Measurements from ENCODE around the gene CD36.

CD36 gene

GRCh38 chr7:80629023-80629422, 9.4 kb upstream of the CD36 start:
- DNase-seq (ENCODE audit: low read depth): no peak

DNA sequence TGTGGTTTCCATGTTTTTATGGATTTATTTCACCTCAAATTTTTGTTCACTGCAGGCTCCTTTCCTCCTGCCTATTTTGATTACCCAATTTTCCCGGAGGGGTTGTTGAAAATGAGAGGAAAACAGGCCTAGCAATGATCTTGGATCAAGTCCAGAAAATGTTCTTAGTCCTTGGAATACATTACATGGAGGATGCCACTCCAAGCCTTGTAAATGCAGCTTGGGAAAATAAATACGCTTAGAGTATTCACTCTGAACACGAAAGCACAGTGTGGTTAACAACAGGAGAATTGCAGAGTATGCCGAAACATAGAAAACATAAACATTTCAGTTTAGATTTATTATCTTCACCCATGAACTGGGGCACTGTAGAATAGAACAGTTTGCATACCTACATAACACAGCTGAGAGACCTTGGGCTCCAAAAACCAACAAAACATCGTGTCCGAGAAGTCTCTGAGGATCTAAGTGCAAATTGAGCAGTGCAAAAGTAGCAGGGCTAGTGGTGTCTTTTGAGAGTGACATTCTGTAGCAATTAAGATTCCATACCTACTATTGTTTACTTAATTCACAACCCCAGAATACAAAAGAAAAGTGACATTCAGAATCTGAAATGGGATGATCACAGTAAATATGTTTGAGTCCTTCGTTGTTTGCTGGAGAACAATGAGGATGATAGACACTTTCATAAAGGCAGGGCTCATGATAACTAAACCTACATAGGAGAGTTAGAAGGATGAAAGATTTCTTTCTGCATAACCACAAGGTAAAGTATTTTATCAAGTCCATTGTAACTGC, 7.6 kb upstream of the CD36 start:
- peak; percentile 50 for DNase-seq (ENCODE audit: low read depth)

DNA sequence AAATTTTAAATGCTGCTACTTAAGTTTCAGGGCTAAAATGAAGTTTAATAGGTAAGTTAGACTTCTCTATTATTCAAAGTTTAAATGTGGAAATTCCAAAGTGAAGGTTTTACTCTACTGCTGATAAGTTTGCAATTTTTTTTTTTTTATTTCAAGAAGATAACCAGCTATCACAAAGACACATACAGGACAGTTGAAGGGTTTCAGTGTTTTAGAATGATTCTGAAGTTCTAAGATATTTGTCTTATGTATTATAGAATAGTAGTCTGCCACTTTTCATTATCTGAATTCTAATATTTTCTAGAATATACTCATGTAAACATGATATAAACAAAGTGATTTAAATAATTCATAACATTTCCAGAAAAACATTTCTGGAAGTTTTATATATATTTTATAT, 7.0 kb upstream of the CD36 start:
- DNase-seq (ENCODE audit: low read depth): no peak

GRCh38 chr7:80632139-80632538, 6.3 kb upstream of the CD36 start:
- DNase-seq (ENCODE audit: low read depth): no peak

GRCh38 chr7:80632819-80633218, 5.6 kb upstream of the CD36 start:
- DNase-seq (ENCODE audit: low read depth): no peak

GRCh38 chr7:80634505-80634904, 3.9 kb upstream of the CD36 start:
- DNase-seq (ENCODE audit: low read depth): peak; percentile 90

GRCh38 chr7:80635533-80635932, 2.9 kb upstream of the CD36 start:
- DNase-seq (ENCODE audit: low read depth): peak; percentile 85

DNA sequence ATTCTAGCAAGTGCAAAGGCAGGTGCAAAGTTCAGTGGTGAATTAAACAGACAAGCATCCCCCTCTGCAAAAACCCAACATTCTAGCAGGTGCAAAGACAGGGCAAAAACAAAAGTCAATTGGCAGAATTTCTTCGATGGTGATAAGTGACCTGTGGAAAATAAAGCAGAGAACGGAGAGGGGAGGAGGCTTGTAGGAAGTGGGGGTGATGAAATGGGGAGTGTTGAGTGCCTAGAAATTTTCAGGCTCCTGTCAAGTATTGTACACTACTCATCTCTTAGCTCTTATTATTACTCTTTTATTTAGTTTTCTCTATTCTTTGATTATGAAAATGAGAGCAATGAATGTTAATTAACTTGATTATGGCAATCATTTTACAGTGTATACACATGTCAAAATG, 2.4 kb upstream of the CD36 start:
- no peak for DNase-seq (ENCODE audit: low read depth)

- DNase-seq (ENCODE audit: low read depth): no peak
Measured at GRCh38 chr7:80636709-80637108, 1.7 kb upstream of the CD36 start.

DNA sequence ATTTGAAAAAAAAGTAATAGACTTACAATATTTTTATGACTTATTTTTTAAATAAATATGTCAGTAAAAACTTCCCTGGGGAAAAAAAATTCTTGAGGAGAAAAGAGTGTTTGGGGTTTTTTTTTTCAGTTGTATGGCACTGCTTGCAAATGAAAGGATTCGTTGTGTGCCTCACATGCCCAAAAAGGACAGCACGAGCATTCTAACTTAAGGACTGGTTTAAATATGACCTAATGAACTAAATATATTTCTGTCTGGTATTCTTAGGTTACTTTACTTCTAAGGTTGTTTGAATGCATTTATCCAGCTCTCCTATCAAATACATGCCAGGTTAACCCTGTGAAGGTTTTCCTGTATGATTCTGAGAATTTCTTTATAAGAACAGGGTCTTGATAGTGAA, 988 bp upstream of the CD36 start:
- DNase-seq (ENCODE audit: low read depth): no peak

GRCh38 chr7:80639011-80639410, 569 bp downstream of the CD36 start:
- no peak for DNase-seq (ENCODE audit: low read depth)

GRCh38 chr7:80640846-80641245, 2.4 kb downstream of the CD36 start:
- peak; percentile 84 for DNase-seq (ENCODE audit: low read depth)

GRCh38 chr7:80641548-80641947, 3.1 kb downstream of the CD36 start:
- peak; percentile 49 for DNase-seq (ENCODE audit: low read depth)

DNA sequence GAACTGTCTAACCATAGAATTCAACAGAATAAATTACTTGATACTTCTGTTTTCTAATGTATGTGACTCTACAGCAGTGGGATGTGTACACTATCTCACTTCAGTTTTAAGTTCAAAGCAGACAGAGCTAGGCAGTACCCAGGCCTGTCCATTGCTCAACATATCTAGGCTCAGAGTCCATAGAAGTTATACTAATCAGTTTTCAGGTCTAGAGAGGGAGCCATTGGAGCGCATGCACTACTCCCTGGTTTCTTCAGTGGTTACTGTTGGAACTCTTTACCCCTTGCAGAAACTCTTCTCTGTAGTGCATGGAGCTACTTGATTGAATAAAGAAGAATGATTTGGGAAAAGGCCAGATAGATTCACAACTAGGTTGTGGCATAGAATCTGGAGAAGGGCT, 4.4 kb downstream of the CD36 start:
- DNase-seq (ENCODE audit: low read depth): no peak

DNA sequence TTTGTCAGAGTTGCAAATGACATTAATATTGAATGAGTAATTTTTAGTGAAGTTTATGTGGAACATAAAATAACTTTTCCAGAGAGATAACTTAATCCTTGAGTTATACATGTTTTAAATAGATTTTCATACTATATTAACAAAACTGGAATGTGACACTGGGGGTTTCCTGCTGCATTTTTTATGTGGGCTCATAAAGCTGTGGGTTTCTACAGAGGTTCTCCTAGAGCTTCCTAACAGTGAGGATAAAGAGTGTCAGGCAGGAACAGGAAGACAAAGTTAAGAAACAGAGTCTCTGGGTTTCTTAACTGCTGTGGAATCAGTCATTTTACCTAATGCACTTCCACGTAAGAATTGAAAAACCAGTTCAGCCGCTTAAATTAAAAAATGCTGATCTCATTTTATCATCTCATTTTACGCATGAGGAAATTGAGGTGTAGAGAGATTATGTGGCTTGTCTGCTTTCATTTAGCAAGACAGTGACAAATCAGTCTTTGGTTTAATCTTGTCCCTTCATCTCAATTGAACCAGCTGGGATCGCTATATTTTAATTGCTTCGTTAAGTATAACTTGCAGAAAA, 5.0 kb downstream of the CD36 start:
- DNase-seq (ENCODE audit: low read depth): peak; percentile 75

- no peak for DNase-seq (ENCODE audit: low read depth)
Measured at GRCh38 chr7:80644054-80644453, 5.6 kb downstream of the CD36 start.

DNA sequence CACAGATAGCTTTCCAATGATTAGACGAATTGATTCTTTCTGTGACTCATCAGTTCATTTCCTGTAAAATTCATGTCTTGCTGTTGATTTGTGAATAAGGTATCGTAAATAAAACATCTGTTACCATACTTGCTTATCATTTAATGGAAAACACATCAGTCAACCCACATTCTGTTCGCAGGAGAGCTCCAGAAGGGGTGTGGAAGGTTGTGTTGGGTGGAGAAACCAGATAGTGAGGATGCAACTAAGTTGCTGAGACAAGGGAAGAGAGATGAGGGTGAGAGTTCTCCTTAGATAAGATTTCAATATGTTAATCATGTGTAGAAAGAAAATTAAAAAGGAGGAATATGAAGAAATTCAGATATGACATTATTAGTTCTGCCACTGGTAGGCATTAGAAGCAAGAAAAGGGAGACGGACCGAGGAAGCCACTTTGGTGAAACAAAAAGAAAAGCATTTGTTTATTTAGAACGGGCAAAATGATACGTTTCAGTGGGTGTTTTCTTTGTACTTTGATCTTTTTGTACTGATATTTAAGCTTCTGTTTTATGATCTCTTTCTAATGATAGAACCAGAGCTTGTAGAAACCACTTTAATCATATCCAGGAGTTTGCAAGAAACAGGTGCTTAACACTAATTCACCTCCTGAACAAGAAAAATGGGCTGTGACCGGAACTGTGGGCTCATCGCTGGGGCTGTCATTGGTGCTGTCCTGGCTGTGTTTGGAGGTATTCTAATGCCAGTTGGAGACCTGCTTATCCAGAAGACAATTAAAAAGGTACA, 7.8 kb downstream of the CD36 start:
- DNase-seq (ENCODE audit: low read depth): no peak

- DNase-seq (ENCODE audit: low read depth): no peak
Measured at GRCh38 chr7:80647436-80647835, 9.0 kb downstream of the CD36 start.

GRCh38 chr7:80648031-80648600, 9.7 kb downstream of the CD36 start:
- DNase-seq (ENCODE audit: low read depth): no peak

DNA sequence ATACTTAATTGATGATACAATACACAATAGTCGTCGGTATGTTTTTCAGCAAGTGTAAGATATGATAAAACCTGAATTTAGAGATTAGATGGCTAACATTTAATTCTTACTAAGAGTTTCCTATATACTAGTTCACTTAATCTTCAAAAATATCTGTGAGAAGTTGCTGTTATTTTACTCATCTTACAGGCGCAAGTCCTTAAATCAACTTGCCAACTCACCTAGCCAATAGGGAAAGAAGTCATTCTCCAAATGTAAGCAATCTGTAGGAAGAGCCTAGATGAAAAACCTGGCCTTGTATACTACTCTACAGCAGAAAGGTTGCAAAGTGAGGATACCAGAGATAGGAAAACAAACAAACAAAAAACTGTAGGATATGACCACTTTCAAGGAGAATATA, 10.6 kb downstream of the CD36 start:
- no peak for DNase-seq (ENCODE audit: low read depth)

DNA sequence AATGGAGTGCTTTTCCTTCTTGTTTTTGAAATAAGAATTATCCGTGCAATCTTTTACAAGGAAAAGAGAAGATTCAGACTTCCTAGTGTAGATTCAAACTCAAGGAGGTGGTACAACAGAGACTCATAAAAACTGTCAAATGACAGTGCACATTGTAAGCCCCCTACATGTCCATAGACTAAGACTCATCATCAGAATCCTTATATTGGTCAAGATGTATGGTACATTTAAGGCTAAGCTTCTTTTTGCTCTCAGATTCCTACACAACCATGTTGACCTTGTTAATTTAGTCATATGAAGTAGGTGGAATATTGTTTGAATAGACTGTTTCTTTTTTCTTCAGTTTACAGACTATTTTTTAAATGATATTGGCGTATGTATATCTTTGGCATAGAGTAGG, 11.6 kb downstream of the CD36 start:
- no peak for DNase-seq (ENCODE audit: low read depth)

- no peak for DNase-seq (ENCODE audit: low read depth)
Measured at GRCh38 chr7:80651471-80651870, 13.0 kb downstream of the CD36 start.

DNA sequence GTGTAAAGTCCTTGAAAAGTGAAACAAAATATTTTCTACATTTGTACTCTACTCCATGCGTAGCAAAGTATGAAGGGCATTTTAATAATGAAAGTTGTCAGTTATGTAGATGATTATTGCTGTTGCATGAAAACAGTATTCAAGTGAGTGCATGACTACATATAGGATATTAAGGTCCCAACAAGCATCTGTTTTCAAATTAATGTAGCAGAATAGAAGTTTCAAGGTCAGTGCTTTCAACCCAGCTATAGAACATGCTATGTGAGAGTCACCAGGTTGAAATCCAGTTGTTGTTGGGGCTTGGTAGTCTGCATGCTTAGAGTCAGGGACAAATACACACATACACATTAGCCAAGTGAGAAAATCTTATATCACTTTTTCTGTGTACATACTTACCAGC, 14.8 kb downstream of the CD36 start:
- no peak for DNase-seq (ENCODE audit: low read depth)
